ENCODE data around the gene CCDC201. TPM values are rescaled to one million over a fixed set of nuclear protein-coding genes. Genes with fewer than 3 reads are reported as not detected.
"Not testable (repeated sequence)": the region's sequence is repeated elsewhere in the genome, so short reads cannot be mapped to it uniquely, and the experiment has no call there.

CCDC201 gene
- total RNA-seq, 4 donors from 2014 or later: not detected

- 69 to 82% methylated on average over 12 to 13 of the region's 13 CpGs for whole genome bisulfite sequencing, 2 donors
- intact Hi-C loops (cut with DNase I; ENCODE audit: low total_unique reads): no loop called here
- TF ChIP-seq CTCF (IDR thresholded peaks at IDR 0.05) (no peak), POLR2A (IDR thresholded peaks at IDR 0.05) (no peak)
- no peak for DNase-seq (ENCODE audit: low spot score in 2 of 2)
- no peak overlapping the region for H3K4me3 ChIP-seq (ENCODE audit: low read depth, poor library complexity, severe bottlenecking)
Observed at GRCh38 chr7:45865594-45866410, 7.1 kb downstream of the CCDC201 start.

GRCh38 chr7:45863715-45864114 lies 9.2 kb downstream of the CCDC201 start:
- intact Hi-C loops (cut with DNase I; ENCODE audit: low total_unique reads): no loop called here
- DNase-seq (ENCODE audit: low spot score in 2 of 2): no peak
- TF ChIP-seq POLR2A (IDR thresholded peaks at IDR 0.05) (no peak), CTCF (IDR thresholded peaks at IDR 0.05) (no peak)
- H3K4me3 ChIP-seq (ENCODE audit: low read depth, poor library complexity, severe bottlenecking): no peak overlapping the region
- 75 to 76% methylated on average over 8 to 9 of the region's 9 CpGs for WGBS, 2 donors

- intact Hi-C loops (cut with DNase I; ENCODE audit: low total_unique reads); DNase-seq (ENCODE audit: low spot score in 2 of 2); H3K4me3 ChIP-seq (ENCODE audit: low read depth, poor library complexity, severe bottlenecking): not testable (repeated sequence)
- WGBS, 2 donors: 93 to 95% methylated on average over 4 of the region's 4 CpGs
Observed at GRCh38 chr7:45856888-45857287, 16.0 kb downstream of the CCDC201 start.

GRCh38 chr7:45855680-45856079 lies 17.2 kb downstream of the CCDC201 start:
- peak in 1 of 2 donors; percentile 9 for DNase-seq (ENCODE audit: low spot score in 2 of 2)
- WGBS, 2 donors: 27 to 39% methylated on average over 3 of the region's 3 CpGs
- intact Hi-C loops (cut with DNase I; ENCODE audit: low total_unique reads); H3K4me3 ChIP-seq (ENCODE audit: low read depth, poor library complexity, severe bottlenecking): not testable (repeated sequence)

GRCh38 chr7:45853491-45853890 lies 19.4 kb downstream of the CCDC201 start:
- DNase-seq (ENCODE audit: low spot score in 2 of 2); intact Hi-C loops (cut with DNase I; ENCODE audit: low total_unique reads); H3K4me3 ChIP-seq (ENCODE audit: low read depth, poor library complexity, severe bottlenecking): not testable (repeated sequence)
- 72 to 82% methylated on average over 8 of the region's 8 CpGs for WGBS, 2 donors

- WGBS, 2 donors: 59 to 70% methylated on average over 10 of the region's 10 CpGs
- H3K4me3 ChIP-seq (ENCODE audit: low read depth, poor library complexity, severe bottlenecking); DNase-seq (ENCODE audit: low spot score in 2 of 2); intact Hi-C loops (cut with DNase I; ENCODE audit: low total_unique reads): not testable (repeated sequence)
Observed at GRCh38 chr7:45852984-45853383, 19.9 kb downstream of the CCDC201 start.

- WGBS, 2 donors: 83 to 92% methylated on average over 6 of the region's 6 CpGs
- intact Hi-C loops (cut with DNase I; ENCODE audit: low total_unique reads); H3K4me3 ChIP-seq (ENCODE audit: low read depth, poor library complexity, severe bottlenecking): not testable (repeated sequence)
- peak in 1 of 2 donors; percentile 82 for DNase-seq (ENCODE audit: low spot score in 2 of 2)
Observed at GRCh38 chr7:45848734-45849133, 24.1 kb downstream of the CCDC201 start.

- DNase-seq (ENCODE audit: low spot score in 2 of 2); intact Hi-C loops (cut with DNase I; ENCODE audit: low total_unique reads); H3K4me3 ChIP-seq (ENCODE audit: low read depth, poor library complexity, severe bottlenecking): not testable (repeated sequence)
- WGBS, 2 donors: 73 to 74% methylated on average over 5 of the region's 5 CpGs
Observed at GRCh38 chr7:45846536-45846935, 26.3 kb downstream of the CCDC201 start.

- DNase-seq (ENCODE audit: low spot score in 2 of 2); intact Hi-C loops (cut with DNase I; ENCODE audit: low total_unique reads); H3K4me3 ChIP-seq (ENCODE audit: low read depth, poor library complexity, severe bottlenecking): not testable (repeated sequence)
- 60 to 72% methylated on average over 4 of the region's 4 CpGs for whole genome bisulfite sequencing, 2 donors
Observed at GRCh38 chr7:45841926-45842717, 30.8 kb downstream of the CCDC201 start.

- WGBS, 2 donors: 83 to 89% methylated on average over 2 of the region's 2 CpGs
- DNase-seq (ENCODE audit: low spot score in 2 of 2); H3K4me3 ChIP-seq (ENCODE audit: low read depth, poor library complexity, severe bottlenecking); intact Hi-C loops (cut with DNase I; ENCODE audit: low total_unique reads): not testable (repeated sequence)
Observed at GRCh38 chr7:45838852-45839251, 34.0 kb downstream of the CCDC201 start.

- H3K4me3 ChIP-seq (ENCODE audit: low read depth, poor library complexity, severe bottlenecking); intact Hi-C loops (cut with DNase I; ENCODE audit: low total_unique reads): not testable (repeated sequence)
- peak; percentile 18 to 63 for DNase-seq (ENCODE audit: low spot score in 2 of 2)
- 56 to 62% methylated on average over 9 of the region's 9 CpGs for WGBS, 2 donors
Observed at GRCh38 chr7:45832433-45833177, 40.3 kb downstream of the CCDC201 start.

GRCh38 chr7:45829846-45830245 lies 43.0 kb downstream of the CCDC201 start:
- H3K4me3 ChIP-seq (ENCODE audit: low read depth, poor library complexity, severe bottlenecking); intact Hi-C loops (cut with DNase I; ENCODE audit: low total_unique reads); DNase-seq (ENCODE audit: low spot score in 2 of 2): not testable (repeated sequence)
- 76 to 88% methylated on average over 12 of the region's 12 CpGs for WGBS, 2 donors

Measured in lower leg skin (tissue), 4 donors.